Panc1 (cell line): ENCODE data around the gene LRRC10B. TPM values are rescaled to one million over a fixed set of nuclear protein-coding genes. Genes with fewer than 3 reads are reported as not detected.

Source experiments
- ATAC-seq: fragments of 200-7000 bp; cut with Tn5 transposase; 2 replicates; pipeline ENCODE4 v1.9.1; 2020; ENCODE audit warnings: mild to moderate bottlenecking, moderate library complexity
- Bru-seq: library from RNA; stranded (reverse); fragments of 400-500 nt; gene quantifications from one replicate; lab custom pipeline; 2021; lab: Mats Ljungman, UMichigan
- BruChase-seq, 2 experiments: library from RNA; stranded (reverse); fragments of 400-500 nt; gene quantifications; one replicate each; lab custom pipeline; 2021; lab: Mats Ljungman, UMichigan
- BruUV-seq: library from RNA; stranded (reverse); fragments of 400-500 nt; replicated peaks from 2 replicates; lab custom pipeline; 2021; lab: Mats Ljungman, UMichigan
- CTCF ChIA-PET: fragments of 300-600 bp; sonication (Branson Sonifier 250); formaldehyde crosslinking; loops from one replicate; lab custom pipeline; 2022; ENCODE audit warnings: antibody characterized with exemption; lab: Charles Lee
- POLR2A ChIA-PET: fragments of 300-600 bp; sonication (Branson Sonifier 250); formaldehyde crosslinking; loops from one replicate; lab custom pipeline; 2022; ENCODE audit warnings: antibody characterized with exemption; lab: Charles Lee
- DNase-seq: peaks from one replicate; pipeline ENCODE4 v3.0.0-alpha.2; 2010; ENCODE audit warnings: low read depth, low spot score
- H3K27ac ChIP-seq: 2 replicates; pipeline ENCODE4 v1.5.1; 2011; ENCODE audit warnings: mild to moderate bottlenecking, low read length, inconsistent platforms
- H3K27me3 ChIP-seq: fragments of 200-500 bp; sonication (Bioruptor generic); 2 replicates; pipeline ENCODE4 v1.6.0; 2014; ENCODE audit warnings: low read length, inconsistent platforms; ENCODE audit not compliant: control insufficient read depth, insufficient read depth
- H3K36me3 ChIP-seq: fragments of 200-500 bp; sonication (Bioruptor generic); 2 replicates; pipeline ENCODE4 v1.5.1; 2014; ENCODE audit warnings: inconsistent platforms, mild to moderate bottlenecking, low read length, moderate library complexity; ENCODE audit not compliant: control insufficient read depth, insufficient read depth
- H3K4me1 ChIP-seq: 2 replicates; pipeline ENCODE4 v1.5.1; 2011; ENCODE audit warnings: inconsistent platforms, mild to moderate bottlenecking, low read length, moderate library complexity; ENCODE audit not compliant: control insufficient read depth, insufficient read depth
- H3K4me3 ChIP-seq, 2 experiments: 2 replicates each; pipeline ENCODE4 v1.5.1; 2011 to 2012; ENCODE audit warnings: low read depth in 2 of 2, low read length in 2 of 2, mild to moderate bottlenecking in 2 of 2, inconsistent platforms in 1 of 2, moderate library complexity in 1 of 2
- H3K9me3 ChIP-seq: fragments of 200-500 bp; sonication (Bioruptor generic); 2 replicates; pipeline ENCODE4 v1.5.1; 2014; ENCODE audit warnings: low read depth, mild to moderate bottlenecking, inconsistent platforms, low read length, moderate library complexity; ENCODE audit not compliant: control insufficient read depth, insufficient read depth
- POLR2AphosphoS5 ChIP-seq: IDR thresholded peaks from 2 replicates; pipeline ENCODE4 v1.6.1; 2012; ENCODE audit warnings: mild to moderate bottlenecking, low read depth, low read length, moderate library complexity
- SIN3A ChIP-seq: IDR thresholded peaks from 2 replicates; pipeline ENCODE4 v1.6.1; 2012; ENCODE audit warnings: low read depth, mild to moderate bottlenecking, low read length, moderate library complexity, borderline replicate concordance; ENCODE audit not compliant: insufficient read depth
- TCF7L2 ChIP-seq: IDR thresholded peaks from 2 replicates; pipeline ENCODE4 v1.6.1; 2011; ENCODE audit warnings: mild to moderate bottlenecking, low read depth, low read length, inconsistent platforms
- in situ Hi-C: cut with HindIII; loops from 2 replicates; pipeline ENCODE4 v1.10.0; 2016; ENCODE audit warnings: low sequenced_read_pairs, low pct_unique_long_range_greater_than_20kb
- intact Hi-C: fragments of 100-400 bp; cut with micrococcal nuclease; formaldehyde crosslinking; loops from one replicate; pipeline ENCODE4 v1.10.0; 2022; ENCODE audit not compliant: unreplicated experiment
- long read RNA-seq: library from polyadenylated mRNA; unstranded; transcript quantifications from one replicate; pipeline ENCODE4 v2.0.0, GENCODE V29; 2021; ENCODE audit not compliant: unreplicated experiment
- polyA plus RNA-seq: library from polyadenylated mRNA; unstranded; fragments of >200 nt; gene quantifications from one replicate; pipeline ENCODE4 v1.2.1, GENCODE V29; 2012; ENCODE audit warnings: missing spikeins; ENCODE audit not compliant: insufficient read length
- total RNA-seq: library from RNA; stranded (reverse); gene quantifications from one replicate; pipeline ENCODE4 v1.2.1, GENCODE V29; 2021; ENCODE audit not compliant: unreplicated experiment
- TF ChIP-seq, protein P1 (sequence below), 2 experiments: IDR thresholded peaks; 2 replicates each; pipeline ENCODE4 v1.6.1; 2011 to 2012; ENCODE audit warnings: low read depth in 2 of 2, control low read depth in 1 of 2, low read length in 1 of 2, mild to moderate bottlenecking in 1 of 2, moderate library complexity in 1 of 2; ENCODE audit not compliant: insufficient read depth in 1 of 2
- TF ChIP-seq, protein P2 (sequence below): fragments of 450-650 bp; IDR thresholded peaks from 2 replicates; pipeline ENCODE4 v1.5.1; 2017; ENCODE audit warnings: mild to moderate bottlenecking

LRRC10B gene
- 0.23 TPM for total RNA-seq
- 0.17 TPM for polyA plus RNA-seq
- Bru-seq, nascent RNA = not detected
- not detected for BruChase-seq, experiment 1, labeled RNA remaining after a 2-hour chase
- percentile 18 among the genes with signal in this experiment for BruChase-seq, experiment 2, labeled RNA remaining after a 6-hour chase
- long read RNA-seq = 0 reads

GRCh38 chr11:61507962-61508861, at the start of gene LRRC10B:
Gene LRRC10B, plus strand, starts transcription at chr11:61508749. Its CDS starts 250 bp downstream, at chr11:61508999.
- TF ChIP-seq TCF7L2 = peak; percentile 84
- TF ChIP-seq, protein P1, sequence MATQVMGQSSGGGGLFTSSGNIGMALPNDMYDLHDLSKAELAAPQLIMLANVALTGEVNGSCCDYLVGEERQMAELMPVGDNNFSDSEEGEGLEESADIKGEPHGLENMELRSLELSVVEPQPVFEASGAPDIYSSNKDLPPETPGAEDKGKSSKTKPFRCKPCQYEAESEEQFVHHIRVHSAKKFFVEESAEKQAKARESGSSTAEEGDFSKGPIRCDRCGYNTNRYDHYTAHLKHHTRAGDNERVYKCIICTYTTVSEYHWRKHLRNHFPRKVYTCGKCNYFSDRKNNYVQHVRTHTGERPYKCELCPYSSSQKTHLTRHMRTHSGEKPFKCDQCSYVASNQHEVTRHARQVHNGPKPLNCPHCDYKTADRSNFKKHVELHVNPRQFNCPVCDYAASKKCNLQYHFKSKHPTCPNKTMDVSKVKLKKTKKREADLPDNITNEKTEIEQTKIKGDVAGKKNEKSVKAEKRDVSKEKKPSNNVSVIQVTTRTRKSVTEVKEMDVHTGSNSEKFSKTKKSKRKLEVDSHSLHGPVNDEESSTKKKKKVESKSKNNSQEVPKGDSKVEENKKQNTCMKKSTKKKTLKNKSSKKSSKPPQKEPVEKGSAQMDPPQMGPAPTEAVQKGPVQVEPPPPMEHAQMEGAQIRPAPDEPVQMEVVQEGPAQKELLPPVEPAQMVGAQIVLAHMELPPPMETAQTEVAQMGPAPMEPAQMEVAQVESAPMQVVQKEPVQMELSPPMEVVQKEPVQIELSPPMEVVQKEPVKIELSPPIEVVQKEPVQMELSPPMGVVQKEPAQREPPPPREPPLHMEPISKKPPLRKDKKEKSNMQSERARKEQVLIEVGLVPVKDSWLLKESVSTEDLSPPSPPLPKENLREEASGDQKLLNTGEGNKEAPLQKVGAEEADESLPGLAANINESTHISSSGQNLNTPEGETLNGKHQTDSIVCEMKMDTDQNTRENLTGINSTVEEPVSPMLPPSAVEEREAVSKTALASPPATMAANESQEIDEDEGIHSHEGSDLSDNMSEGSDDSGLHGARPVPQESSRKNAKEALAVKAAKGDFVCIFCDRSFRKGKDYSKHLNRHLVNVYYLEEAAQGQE (IDR thresholded peaks at IDR 0.05; ENCODE audit: insufficient read depth in 1 of 2, low read depth in 2 of 2, low read length in 1 of 2) = no peak
- Histone ChIP-seq H3K36me3 (no peaks in the 10 kb centered on the region), H3K4me3 (no peak within 1 kb of the TSS), H3K27ac (no peak within 1 kb of the TSS), H3K27me3 (peaks cover 4% of the 10 kb centered on the region; the same call in 1 of the 2 replicates), H3K4me1 (no peaks in the 10 kb centered on the region; the same call in 1 of the 2 replicates), H3K9me3 (no peaks in the 10 kb centered on the region)
- ChIA-PET CTCF (interaction anchor here (0.7 to 1.1 kb wide), 2 partner anchors 9 to 13 kb away, joined by 3 to 5 read pairs; no protein-coding TSS in a partner anchor), POLR2A (no interaction called here)
- intact Hi-C loops (no loop called here), in situ Hi-C loops (no loop called here)
- ATAC-seq (0 out of 2 replicates have a peak, but pooled peaks have one; percentile 21), DNase-seq (no peak)
- BruUV-seq = no TSS peak

GRCh38 chr11:61460474-61460881, 48.1 kb upstream of the LRRC10B start:
- H3K9me3 ChIP-seq = no peaks in the 10 kb centered on the region
- no peaks in the 10 kb centered on the region for H3K27me3 ChIP-seq
- no TSS peak for BruUV-seq
- H3K4me3 ChIP-seq = no peak overlapping the region
- ChIA-PET CTCF (no interaction called here), POLR2A (no interaction called here)
- DNase-seq (no peak), ATAC-seq (no peak)
- no peaks in the 10 kb centered on the region for H3K4me1 ChIP-seq
- TF ChIP-seq TCF7L2 (no peak), POLR2AphosphoS5 (no peak), SIN3A (no peak)
- TF ChIP-seq, protein P2, sequence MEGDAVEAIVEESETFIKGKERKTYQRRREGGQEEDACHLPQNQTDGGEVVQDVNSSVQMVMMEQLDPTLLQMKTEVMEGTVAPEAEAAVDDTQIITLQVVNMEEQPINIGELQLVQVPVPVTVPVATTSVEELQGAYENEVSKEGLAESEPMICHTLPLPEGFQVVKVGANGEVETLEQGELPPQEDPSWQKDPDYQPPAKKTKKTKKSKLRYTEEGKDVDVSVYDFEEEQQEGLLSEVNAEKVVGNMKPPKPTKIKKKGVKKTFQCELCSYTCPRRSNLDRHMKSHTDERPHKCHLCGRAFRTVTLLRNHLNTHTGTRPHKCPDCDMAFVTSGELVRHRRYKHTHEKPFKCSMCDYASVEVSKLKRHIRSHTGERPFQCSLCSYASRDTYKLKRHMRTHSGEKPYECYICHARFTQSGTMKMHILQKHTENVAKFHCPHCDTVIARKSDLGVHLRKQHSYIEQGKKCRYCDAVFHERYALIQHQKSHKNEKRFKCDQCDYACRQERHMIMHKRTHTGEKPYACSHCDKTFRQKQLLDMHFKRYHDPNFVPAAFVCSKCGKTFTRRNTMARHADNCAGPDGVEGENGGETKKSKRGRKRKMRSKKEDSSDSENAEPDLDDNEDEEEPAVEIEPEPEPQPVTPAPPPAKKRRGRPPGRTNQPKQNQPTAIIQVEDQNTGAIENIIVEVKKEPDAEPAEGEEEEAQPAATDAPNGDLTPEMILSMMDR = no peak
- TF ChIP-seq, protein P1 (IDR thresholded peaks at IDR 0.05; ENCODE audit: insufficient read depth in 1 of 2, low read depth in 2 of 2, low read length in 1 of 2) = no peak
- no peak overlapping the region for H3K27ac ChIP-seq
- intact Hi-C loops (no loop called here), in situ Hi-C loops (no loop called here)
- H3K36me3 ChIP-seq = no peaks in the 10 kb centered on the region
